HepG2 (cell line): ENCODE results near the gene CARD9. TPM values are rescaled to one million over a fixed set of nuclear protein-coding genes. Genes with fewer than 3 reads are reported as not detected.

Experiments used
- ADNP ChIP-seq: sonication (generic); formaldehyde crosslinking; IDR thresholded peaks from 2 replicates; pipeline ENCODE4 v1.4.0; 2020; ENCODE audit warnings: missing genetic modification reagents
- DPF2 ChIP-seq: sonication (generic); formaldehyde crosslinking; IDR thresholded peaks from 2 replicates; pipeline ENCODE4 v1.4.0; 2020; ENCODE audit warnings: mild to moderate bottlenecking, low read depth, missing genetic modification reagents, borderline replicate concordance
- HNF4A ChIP-seq: sonication (generic); formaldehyde crosslinking; IDR thresholded peaks from 2 replicates; pipeline ENCODE4 v1.4.0; 2020; ENCODE audit warnings: missing genetic modification reagents
- KDM5B ChIP-seq: sonication (generic); formaldehyde crosslinking; IDR thresholded peaks from 2 replicates; pipeline ENCODE4 v1.4.0; 2020; ENCODE audit warnings: missing genetic modification reagents, mild to moderate bottlenecking, borderline replicate concordance
- PTBP1 ChIP-seq: fragments of 200-400 bp; formaldehyde crosslinking; IDR thresholded peaks from 2 replicates; pipeline ENCODE4 v1.6.1; 2018; ENCODE audit warnings: low read length, low read depth; ENCODE audit not compliant: poor library complexity, severe bottlenecking
- RAD51 ChIP-seq: fragments of 450-650 bp; IDR thresholded peaks from 2 replicates; pipeline ENCODE4 v1.6.1; 2016; ENCODE audit warnings: borderline replicate concordance
- RFX3 ChIP-seq: IDR thresholded peaks from 2 replicates; pipeline ENCODE4 v1.6.1; 2016; ENCODE audit warnings: missing biosample characterization, missing genetic modification reagents
- SIX1 ChIP-seq: sonication (generic); formaldehyde crosslinking; IDR thresholded peaks from 2 replicates; pipeline ENCODE4 v1.4.0; 2020; ENCODE audit warnings: missing genetic modification reagents, borderline replicate concordance
- SP4 ChIP-seq: sonication (generic); formaldehyde crosslinking; IDR thresholded peaks from 2 replicates; pipeline ENCODE4 v1.8.1; 2023; ENCODE audit warnings: mild to moderate bottlenecking, missing genetic modification reagents
- ZBTB3 ChIP-seq: sonication (generic); formaldehyde crosslinking; IDR thresholded peaks from 2 replicates; pipeline ENCODE4 v1.4.0; 2020; ENCODE audit warnings: low read depth, mild to moderate bottlenecking, moderate library complexity, missing genetic modification reagents, borderline replicate concordance
- ZNF101 ChIP-seq: sonication (generic); formaldehyde crosslinking; IDR thresholded peaks from 2 replicates; pipeline ENCODE4 v1.4.0; 2020; ENCODE audit warnings: mild to moderate bottlenecking, low read depth, missing genetic modification reagents, borderline replicate concordance
- ZNF468 ChIP-seq: sonication (generic); formaldehyde crosslinking; IDR thresholded peaks from 2 replicates; pipeline ENCODE4 v1.8.0; 2022; ENCODE audit warnings: mild to moderate bottlenecking, moderate library complexity, missing genetic modification reagents
- ZNF567 ChIP-seq: sonication (generic); formaldehyde crosslinking; IDR thresholded peaks from 2 replicates; pipeline ENCODE4 v1.8.1; 2023; ENCODE audit warnings: mild to moderate bottlenecking, missing genetic modification reagents, borderline replicate concordance
- ZNF7 ChIP-seq: IDR thresholded peaks from 2 replicates; pipeline ENCODE4 v1.6.1; 2016; ENCODE audit warnings: missing biosample characterization, missing genetic modification reagents
- polyA plus RNA-seq, 8 experiments: library from polyadenylated mRNA; depleted of rRNA in 3 of 8; stranded (reverse) in 7 of 8; unstranded in 1 of 8; fragments of >200 nt; fragmentation: Illumina TruSeq in 4 of 8; extraction: Trizol in 4 of 8; gene quantifications; 2 replicates each; pipeline versions ENCODE4 v1.2.1 to v1.2.3, GENCODE V29; 2011 to 2016; ENCODE audit warnings: low read depth in 4 of 8, missing spikeins in 1 of 8, mixed read lengths in 1 of 8; ENCODE audit not compliant: insufficient read depth in 1 of 8
- total RNA-seq, 5 experiments: library from RNA; depleted of rRNA; stranded (reverse); fragments of >200 nt; fragmentation: Illumina TruSeq; extraction: Trizol; gene quantifications; 2 replicates each; pipeline ENCODE4 v1.2.3, GENCODE V29; 2016; ENCODE audit warnings: low read depth in 1 of 5
- TF ChIP-seq, protein P1 (sequence below): sonication (generic); formaldehyde crosslinking; IDR thresholded peaks from 2 replicates; pipeline ENCODE4 v1.4.0; 2020; ENCODE audit warnings: missing genetic modification reagents
- TF ChIP-seq, protein P2 (sequence below): IDR thresholded peaks from 2 replicates; pipeline ENCODE4 v1.6.1; 2012; ENCODE audit warnings: inconsistent platforms
- TF ChIP-seq, protein P3 (sequence below): sonication (generic); formaldehyde crosslinking; IDR thresholded peaks from 2 replicates; pipeline ENCODE4 v1.5.0; 2020; ENCODE audit warnings: missing genetic modification reagents, mild to moderate bottlenecking, borderline replicate concordance
- TF ChIP-seq, protein P4 (sequence below): sonication (generic); formaldehyde crosslinking; IDR thresholded peaks from 2 replicates; pipeline ENCODE4 v1.5.1; 2020; ENCODE audit warnings: mild to moderate bottlenecking, missing genetic modification reagents, borderline replicate concordance
- TF ChIP-seq, protein P5 (sequence below): sonication (generic); formaldehyde crosslinking; IDR thresholded peaks from 2 replicates; pipeline ENCODE4 v1.8.0; 2022; ENCODE audit warnings: missing genetic modification reagents, mild to moderate bottlenecking, moderate library complexity, borderline replicate concordance

Gene CARD9
- total and polyA plus RNA-seq, 2 of the 13 experiments (the other 11 are each of a cell fraction or from before 2014, with no cell fraction given): 3.3 to 7.4 TPM

DNA sequence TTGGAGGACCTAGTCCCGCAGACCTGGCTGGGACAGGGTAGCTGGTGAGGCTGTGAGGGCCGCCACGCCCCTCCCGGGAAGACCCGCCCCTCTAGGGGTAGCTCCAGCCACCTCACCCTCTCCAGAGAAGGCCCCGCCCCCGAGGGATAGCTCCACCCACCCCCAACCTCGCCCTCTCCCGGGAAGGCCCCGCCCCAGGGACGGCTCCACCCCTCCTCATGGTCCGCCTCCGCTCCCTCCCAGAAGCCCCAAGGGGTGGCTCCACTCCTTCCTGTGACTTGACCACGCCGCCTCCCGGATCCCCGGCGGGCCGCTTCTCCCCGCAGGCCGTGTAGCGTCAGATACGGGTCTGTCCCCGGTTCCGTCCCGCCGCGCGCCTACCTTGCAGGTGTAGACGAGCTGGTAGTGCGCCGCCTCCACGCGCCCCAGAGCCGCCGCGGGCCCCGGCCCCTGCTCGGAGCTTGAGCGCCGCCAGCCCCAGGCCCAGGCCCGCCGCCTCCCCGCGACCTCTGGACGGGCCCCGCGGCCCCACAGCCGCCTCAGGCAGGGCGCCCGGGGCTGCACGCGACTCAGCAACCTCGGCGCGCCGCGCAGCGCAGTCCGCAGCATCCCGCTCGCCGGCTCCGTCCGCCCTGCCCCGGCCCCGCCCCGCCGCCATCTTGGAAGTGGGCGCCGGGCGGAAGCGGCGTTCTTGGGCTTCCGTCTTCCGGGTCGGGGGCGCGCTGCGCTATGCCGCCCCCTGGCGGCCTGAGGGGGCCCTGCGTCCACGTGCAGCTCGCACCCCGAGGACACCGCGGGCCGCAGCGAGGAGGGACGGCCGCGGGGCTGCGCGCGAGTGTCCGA is 10.1 kb downstream of the CARD9 start, which contains the start of gene DNLZ (continued):
- TF ChIP-seq, protein P1, sequence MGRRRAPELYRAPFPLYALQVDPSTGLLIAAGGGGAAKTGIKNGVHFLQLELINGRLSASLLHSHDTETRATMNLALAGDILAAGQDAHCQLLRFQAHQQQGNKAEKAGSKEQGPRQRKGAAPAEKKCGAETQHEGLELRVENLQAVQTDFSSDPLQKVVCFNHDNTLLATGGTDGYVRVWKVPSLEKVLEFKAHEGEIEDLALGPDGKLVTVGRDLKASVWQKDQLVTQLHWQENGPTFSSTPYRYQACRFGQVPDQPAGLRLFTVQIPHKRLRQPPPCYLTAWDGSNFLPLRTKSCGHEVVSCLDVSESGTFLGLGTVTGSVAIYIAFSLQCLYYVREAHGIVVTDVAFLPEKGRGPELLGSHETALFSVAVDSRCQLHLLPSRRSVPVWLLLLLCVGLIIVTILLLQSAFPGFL (CRISPR knock-in tag): 0 out of 2 replicates have a peak, but pooled peaks have one; percentile 68
- no peak for TF ChIP-seq RFX3 (CRISPR knock-in tag)
- TF ChIP-seq, protein P2, sequence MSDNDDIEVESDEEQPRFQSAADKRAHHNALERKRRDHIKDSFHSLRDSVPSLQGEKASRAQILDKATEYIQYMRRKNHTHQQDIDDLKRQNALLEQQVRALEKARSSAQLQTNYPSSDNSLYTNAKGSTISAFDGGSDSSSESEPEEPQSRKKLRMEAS: peak; percentile 100
- TF ChIP-seq PTBP1: no peak
- peak; percentile 79; the same call in 1 of the 2 replicates for TF ChIP-seq KDM5B (CRISPR knock-in tag)
- TF ChIP-seq, protein P3, sequence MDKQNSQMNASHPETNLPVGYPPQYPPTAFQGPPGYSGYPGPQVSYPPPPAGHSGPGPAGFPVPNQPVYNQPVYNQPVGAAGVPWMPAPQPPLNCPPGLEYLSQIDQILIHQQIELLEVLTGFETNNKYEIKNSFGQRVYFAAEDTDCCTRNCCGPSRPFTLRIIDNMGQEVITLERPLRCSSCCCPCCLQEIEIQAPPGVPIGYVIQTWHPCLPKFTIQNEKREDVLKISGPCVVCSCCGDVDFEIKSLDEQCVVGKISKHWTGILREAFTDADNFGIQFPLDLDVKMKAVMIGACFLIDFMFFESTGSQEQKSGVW (CRISPR knock-in tag): no peak
- TF ChIP-seq ZNF468 (CRISPR knock-in tag): 0 out of 2 replicates have a peak, but pooled peaks have one; percentile 36
- TF ChIP-seq, protein P4, sequence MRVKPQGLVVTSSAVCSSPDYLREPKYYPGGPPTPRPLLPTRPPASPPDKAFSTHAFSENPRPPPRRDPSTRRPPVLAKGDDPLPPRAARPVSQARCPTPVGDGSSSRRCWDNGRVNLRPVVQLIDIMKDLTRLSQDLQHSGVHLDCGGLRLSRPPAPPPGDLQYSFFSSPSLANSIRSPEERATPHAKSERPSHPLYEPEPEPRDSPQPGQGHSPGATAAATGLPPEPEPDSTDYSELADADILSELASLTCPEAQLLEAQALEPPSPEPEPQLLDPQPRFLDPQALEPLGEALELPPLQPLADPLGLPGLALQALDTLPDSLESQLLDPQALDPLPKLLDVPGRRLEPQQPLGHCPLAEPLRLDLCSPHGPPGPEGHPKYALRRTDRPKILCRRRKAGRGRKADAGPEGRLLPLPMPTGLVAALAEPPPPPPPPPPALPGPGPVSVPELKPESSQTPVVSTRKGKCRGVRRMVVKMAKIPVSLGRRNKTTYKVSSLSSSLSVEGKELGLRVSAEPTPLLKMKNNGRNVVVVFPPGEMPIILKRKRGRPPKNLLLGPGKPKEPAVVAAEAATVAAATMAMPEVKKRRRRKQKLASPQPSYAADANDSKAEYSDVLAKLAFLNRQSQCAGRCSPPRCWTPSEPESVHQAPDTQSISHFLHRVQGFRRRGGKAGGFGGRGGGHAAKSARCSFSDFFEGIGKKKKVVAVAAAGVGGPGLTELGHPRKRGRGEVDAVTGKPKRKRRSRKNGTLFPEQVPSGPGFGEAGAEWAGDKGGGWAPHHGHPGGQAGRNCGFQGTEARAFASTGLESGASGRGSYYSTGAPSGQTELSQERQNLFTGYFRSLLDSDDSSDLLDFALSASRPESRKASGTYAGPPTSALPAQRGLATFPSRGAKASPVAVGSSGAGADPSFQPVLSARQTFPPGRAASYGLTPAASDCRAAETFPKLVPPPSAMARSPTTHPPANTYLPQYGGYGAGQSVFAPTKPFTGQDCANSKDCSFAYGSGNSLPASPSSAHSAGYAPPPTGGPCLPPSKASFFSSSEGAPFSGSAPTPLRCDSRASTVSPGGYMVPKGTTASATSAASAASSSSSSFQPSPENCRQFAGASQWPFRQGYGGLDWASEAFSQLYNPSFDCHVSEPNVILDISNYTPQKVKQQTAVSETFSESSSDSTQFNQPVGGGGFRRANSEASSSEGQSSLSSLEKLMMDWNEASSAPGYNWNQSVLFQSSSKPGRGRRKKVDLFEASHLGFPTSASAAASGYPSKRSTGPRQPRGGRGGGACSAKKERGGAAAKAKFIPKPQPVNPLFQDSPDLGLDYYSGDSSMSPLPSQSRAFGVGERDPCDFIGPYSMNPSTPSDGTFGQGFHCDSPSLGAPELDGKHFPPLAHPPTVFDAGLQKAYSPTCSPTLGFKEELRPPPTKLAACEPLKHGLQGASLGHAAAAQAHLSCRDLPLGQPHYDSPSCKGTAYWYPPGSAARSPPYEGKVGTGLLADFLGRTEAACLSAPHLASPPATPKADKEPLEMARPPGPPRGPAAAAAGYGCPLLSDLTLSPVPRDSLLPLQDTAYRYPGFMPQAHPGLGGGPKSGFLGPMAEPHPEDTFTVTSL (CRISPR knock-in tag): no peak
- TF ChIP-seq DPF2 (CRISPR knock-in tag): no peak
- TF ChIP-seq ZNF101 (CRISPR knock-in tag): no peak; the same call in 1 of the 2 replicates
- TF ChIP-seq SP4 (CRISPR knock-in tag): peak; percentile 85
- TF ChIP-seq ZNF567: no peak
- no peak for TF ChIP-seq SIX1
- TF ChIP-seq HNF4A (CRISPR knock-in tag): no peak; the same call in 1 of the 2 replicates
- no peak for TF ChIP-seq ZBTB3 (CRISPR knock-in tag)
- TF ChIP-seq, protein P5, sequence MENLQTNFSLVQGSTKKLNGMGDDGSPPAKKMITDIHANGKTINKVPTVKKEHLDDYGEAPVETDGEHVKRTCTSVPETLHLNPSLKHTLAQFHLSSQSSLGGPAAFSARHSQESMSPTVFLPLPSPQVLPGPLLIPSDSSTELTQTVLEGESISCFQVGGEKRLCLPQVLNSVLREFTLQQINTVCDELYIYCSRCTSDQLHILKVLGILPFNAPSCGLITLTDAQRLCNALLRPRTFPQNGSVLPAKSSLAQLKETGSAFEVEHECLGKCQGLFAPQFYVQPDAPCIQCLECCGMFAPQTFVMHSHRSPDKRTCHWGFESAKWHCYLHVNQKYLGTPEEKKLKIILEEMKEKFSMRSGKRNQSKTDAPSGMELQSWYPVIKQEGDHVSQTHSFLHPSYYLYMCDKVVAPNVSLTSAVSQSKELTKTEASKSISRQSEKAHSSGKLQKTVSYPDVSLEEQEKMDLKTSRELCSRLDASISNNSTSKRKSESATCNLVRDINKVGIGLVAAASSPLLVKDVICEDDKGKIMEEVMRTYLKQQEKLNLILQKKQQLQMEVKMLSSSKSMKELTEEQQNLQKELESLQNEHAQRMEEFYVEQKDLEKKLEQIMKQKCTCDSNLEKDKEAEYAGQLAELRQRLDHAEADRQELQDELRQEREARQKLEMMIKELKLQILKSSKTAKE (CRISPR knock-in tag): peak; percentile 57
- TF ChIP-seq RAD51: no peak
- TF ChIP-seq ZNF7 (CRISPR knock-in tag): no peak
- no peak for TF ChIP-seq ADNP
